Measurements from ENCODE around the gene PROZ.
"Not testable (repeated sequence)": the region's sequence is repeated elsewhere in the genome, so short reads cannot be mapped to it uniquely, and the experiment has no call there.

PROZ gene

GRCh38 chr13:113157929-113158747 lies at the start of gene PROZ:
Gene PROZ, plus strand, starts transcription at chr13:113158648. Its CDS starts 13 bp downstream, at chr13:113158661.
- Histone ChIP-seq H3K27me3 (replicated peaks; ENCODE audit: control insufficient read depth, insufficient read depth, low read length) (peaks cover 14% of the 10 kb centered on the region), H3K4me3 (ENCODE audit: low read length) (no peak within 1 kb of the TSS), H3K36me3 (ENCODE audit: control insufficient read depth, insufficient read depth, low read length, severe bottlenecking) (no peaks in the 10 kb centered on the region), H3K4me1 (ENCODE audit: control insufficient read depth, insufficient read depth, low read length) (peaks cover 14% of the 10 kb centered on the region), H3K9ac (ENCODE audit: low read length) (no peak within 1 kb of the TSS), H3K9me3 (ENCODE audit: control insufficient read depth, low read length) (no peaks in the 10 kb centered on the region)
- DNase-seq (ENCODE audit: low read depth) = no peak

GRCh38 chr13:113109151-113110047 lies 49.0 kb upstream of the PROZ start:
- no peaks in the 10 kb centered on the region for H3K36me3 ChIP-seq (ENCODE audit: control insufficient read depth, insufficient read depth, low read length, severe bottlenecking)
- H3K9me3 ChIP-seq (ENCODE audit: control insufficient read depth, low read length) = no peaks in the 10 kb centered on the region
- H3K4me3 ChIP-seq (ENCODE audit: low read length) = no peak overlapping the region
- peaks cover 4% of the 10 kb centered on the region for H3K4me1 ChIP-seq (ENCODE audit: control insufficient read depth, insufficient read depth, low read length)
- H3K9ac ChIP-seq (ENCODE audit: low read length) = no peak overlapping the region
- peaks cover 12% of the 10 kb centered on the region for H3K27me3 ChIP-seq (replicated peaks; ENCODE audit: control insufficient read depth, insufficient read depth, low read length)
- DNase-seq (ENCODE audit: low read depth) = no peak

- no peaks in the 10 kb centered on the region for H3K36me3 ChIP-seq (ENCODE audit: control insufficient read depth, insufficient read depth, low read length, severe bottlenecking)
- H3K4me1 ChIP-seq (ENCODE audit: control insufficient read depth, insufficient read depth, low read length) = peaks cover 3% of the 10 kb centered on the region
- no peaks in the 10 kb centered on the region for H3K9me3 ChIP-seq (ENCODE audit: control insufficient read depth, low read length)
- DNase-seq (ENCODE audit: low read depth) = peak; percentile 31
- H3K9ac ChIP-seq (ENCODE audit: low read length) = no peak overlapping the region
- H3K27me3 ChIP-seq (replicated peaks; ENCODE audit: control insufficient read depth, insufficient read depth, low read length) = peaks cover 20% of the 10 kb centered on the region
- H3K4me3 ChIP-seq (ENCODE audit: low read length) = peak overlapping the region; percentile 70
These were observed 48.2 kb upstream of the PROZ start for GRCh38 chr13:113110048-113110851.

- H3K4me1 ChIP-seq (ENCODE audit: control insufficient read depth, insufficient read depth, low read length) = no peaks in the 10 kb centered on the region
- H3K36me3 ChIP-seq (ENCODE audit: control insufficient read depth, insufficient read depth, low read length, severe bottlenecking) = no peaks in the 10 kb centered on the region
- peaks cover 21% of the 10 kb centered on the region for H3K27me3 ChIP-seq (replicated peaks; ENCODE audit: control insufficient read depth, insufficient read depth, low read length)
- no peak overlapping the region for H3K9ac ChIP-seq (ENCODE audit: low read length)
- H3K4me3 ChIP-seq (ENCODE audit: low read length) = peak overlapping the region; percentile 70
- DNase-seq (ENCODE audit: low read depth) = no peak
- H3K9me3 ChIP-seq (ENCODE audit: control insufficient read depth, low read length) = no peaks in the 10 kb centered on the region
These were observed 47.6 kb upstream of the PROZ start for GRCh38 chr13:113110852-113111315.

- DNase-seq (ENCODE audit: low read depth); H3K9me3 ChIP-seq (ENCODE audit: control insufficient read depth, low read length); H3K4me1 ChIP-seq (ENCODE audit: control insufficient read depth, insufficient read depth, low read length); H3K4me3 ChIP-seq (ENCODE audit: low read length); H3K9ac ChIP-seq (ENCODE audit: low read length); H3K36me3 ChIP-seq (ENCODE audit: control insufficient read depth, insufficient read depth, low read length, severe bottlenecking): not testable (repeated sequence)
- H3K27me3 ChIP-seq (replicated peaks; ENCODE audit: control insufficient read depth, insufficient read depth, low read length) = peaks cover 21% of the 10 kb centered on the region
These were observed 46.6 kb upstream of the PROZ start for GRCh38 chr13:113111821-113112220.

GRCh38 chr13:113112475-113112874 lies 46.0 kb upstream of the PROZ start:
- DNase-seq (ENCODE audit: low read depth); H3K36me3 ChIP-seq (ENCODE audit: control insufficient read depth, insufficient read depth, low read length, severe bottlenecking); H3K9ac ChIP-seq (ENCODE audit: low read length); H3K4me3 ChIP-seq (ENCODE audit: low read length); H3K9me3 ChIP-seq (ENCODE audit: control insufficient read depth, low read length); H3K4me1 ChIP-seq (ENCODE audit: control insufficient read depth, insufficient read depth, low read length): not testable (repeated sequence)
- H3K27me3 ChIP-seq (replicated peaks; ENCODE audit: control insufficient read depth, insufficient read depth, low read length) = peaks cover 21% of the 10 kb centered on the region

- Histone ChIP-seq H3K4me3 (ENCODE audit: low read length) (no peak overlapping the region), H3K9ac (ENCODE audit: low read length) (no peak overlapping the region), H3K27me3 (replicated peaks; ENCODE audit: control insufficient read depth, insufficient read depth, low read length) (peaks cover 26% of the 10 kb centered on the region), H3K9me3 (ENCODE audit: control insufficient read depth, low read length) (no peaks in the 10 kb centered on the region), H3K4me1 (ENCODE audit: control insufficient read depth, insufficient read depth, low read length) (no peaks in the 10 kb centered on the region), H3K36me3 (ENCODE audit: control insufficient read depth, insufficient read depth, low read length, severe bottlenecking) (no peaks in the 10 kb centered on the region)
- DNase-seq (ENCODE audit: low read depth) = no peak
These were observed 45.3 kb upstream of the PROZ start for GRCh38 chr13:113112893-113113845.

GRCh38 chr13:113113846-113114271 lies 44.6 kb upstream of the PROZ start:
- Histone ChIP-seq H3K9me3 (ENCODE audit: control insufficient read depth, low read length) (no peaks in the 10 kb centered on the region), H3K9ac (ENCODE audit: low read length) (no peak overlapping the region), H3K4me1 (ENCODE audit: control insufficient read depth, insufficient read depth, low read length) (no peaks in the 10 kb centered on the region), H3K27me3 (replicated peaks; ENCODE audit: control insufficient read depth, insufficient read depth, low read length) (peaks cover 33% of the 10 kb centered on the region), H3K4me3 (ENCODE audit: low read length) (no peak overlapping the region), H3K36me3 (ENCODE audit: control insufficient read depth, insufficient read depth, low read length, severe bottlenecking) (no peaks in the 10 kb centered on the region)
- DNase-seq (ENCODE audit: low read depth) = no peak

GRCh38 chr13:113114511-113115362 lies 43.7 kb upstream of the PROZ start:
- no peak overlapping the region for H3K4me3 ChIP-seq (ENCODE audit: low read length)
- H3K9ac ChIP-seq (ENCODE audit: low read length) = no peak overlapping the region
- no peaks in the 10 kb centered on the region for H3K9me3 ChIP-seq (ENCODE audit: control insufficient read depth, low read length)
- no peaks in the 10 kb centered on the region for H3K4me1 ChIP-seq (ENCODE audit: control insufficient read depth, insufficient read depth, low read length)
- no peaks in the 10 kb centered on the region for H3K36me3 ChIP-seq (ENCODE audit: control insufficient read depth, insufficient read depth, low read length, severe bottlenecking)
- H3K27me3 ChIP-seq (replicated peaks; ENCODE audit: control insufficient read depth, insufficient read depth, low read length) = peaks cover 40% of the 10 kb centered on the region
- DNase-seq (ENCODE audit: low read depth) = no peak
